Loucy (cell line): ENCODE data around the gene SDCBP2.

ENCODE experiments used
- H2AFZ ChIP-seq: fragments of 200-600 bp; sonication (generic); 2 replicates; pipeline ENCODE4 v1.6.0; 2016; ENCODE audit warnings: antibody characterized with exemption, mild to moderate bottlenecking, low read length, moderate library complexity
- H3F3A ChIP-seq: fragments of 200-600 bp; 2 replicates; pipeline ENCODE4 v1.6.0; 2016; ENCODE audit warnings: antibody characterized with exemption, low read depth, mild to moderate bottlenecking
- H3K27me3 ChIP-seq: fragments of 200-600 bp; sonication (generic); 2 replicates; pipeline ENCODE4 v1.6.1; 2014; ENCODE audit warnings: low read length, mild to moderate bottlenecking; ENCODE audit not compliant: insufficient read depth, poor library complexity, severe bottlenecking
- H3K36me3 ChIP-seq: fragments of 200-600 bp; sonication (generic); 2 replicates; pipeline ENCODE4 v1.6.1; 2016; ENCODE audit warnings: low read length; ENCODE audit not compliant: insufficient read depth
- H3K4me1 ChIP-seq: fragments of 200-600 bp; sonication (generic); 2 replicates; pipeline ENCODE4 v1.5.1; 2014; ENCODE audit warnings: low read length, mild to moderate bottlenecking; ENCODE audit not compliant: insufficient read depth, poor library complexity, severe bottlenecking
- H3K4me2 ChIP-seq: fragments of 200-600 bp; sonication (generic); 2 replicates; pipeline ENCODE4 v1.6.0; 2014; ENCODE audit warnings: antibody characterized with exemption, low read length, low read depth, mild to moderate bottlenecking; ENCODE audit not compliant: poor library complexity, severe bottlenecking
- H3K4me3 ChIP-seq: fragments of 200-600 bp; sonication (generic); 2 replicates; pipeline ENCODE4 v1.5.1; 2014; ENCODE audit warnings: low read length, mild to moderate bottlenecking, mixed read lengths; ENCODE audit not compliant: poor library complexity, severe bottlenecking
- H3K79me2 ChIP-seq: fragments of 200-600 bp; sonication (generic); 2 replicates; pipeline ENCODE4 v1.6.1; 2014; ENCODE audit warnings: low read length; ENCODE audit not compliant: insufficient read depth
- H3K9ac ChIP-seq: fragments of 200-600 bp; sonication (generic); 2 replicates; pipeline ENCODE4 v1.6.0; 2014; ENCODE audit warnings: mild to moderate bottlenecking, low read depth, low read length, moderate library complexity; ENCODE audit not compliant: poor library complexity, severe bottlenecking
- H3K9me2 ChIP-seq: fragments of 200-600 bp; sonication (generic); replicated peaks from 2 replicates; pipeline ENCODE4 v1.6.1; 2016; ENCODE audit warnings: low read depth, low read length, mixed read lengths
- H3K9me3 ChIP-seq: fragments of 200-600 bp; sonication (generic); 2 replicates; pipeline ENCODE4 v1.6.1; 2014; ENCODE audit warnings: mild to moderate bottlenecking, antibody characterized with exemption, low read length, low read depth; ENCODE audit not compliant: insufficient read depth
- H4K20me1 ChIP-seq: fragments of 200-600 bp; sonication (generic); 2 replicates; pipeline ENCODE4 v1.6.0; 2014; ENCODE audit warnings: antibody characterized with exemption, low read length, mild to moderate bottlenecking; ENCODE audit not compliant: insufficient read depth, poor library complexity, severe bottlenecking
- EZH2phosphoT487 ChIP-seq: fragments of 200-600 bp; IDR thresholded peaks from 2 replicates; pipeline ENCODE4 v1.6.1; 2018; ENCODE audit warnings: antibody characterized with exemption, mild to moderate bottlenecking, moderate library complexity, borderline replicate concordance
- TF ChIP-seq, protein P1 (sequence below): fragments of 200-600 bp; sonication (generic); conservative IDR thresholded peaks from 2 replicates; pipeline ENCODE4 v1.5.1; 2014; ENCODE audit warnings: mild to moderate bottlenecking, antibody characterized with exemption, low read length

Gene SDCBP2

DNA sequence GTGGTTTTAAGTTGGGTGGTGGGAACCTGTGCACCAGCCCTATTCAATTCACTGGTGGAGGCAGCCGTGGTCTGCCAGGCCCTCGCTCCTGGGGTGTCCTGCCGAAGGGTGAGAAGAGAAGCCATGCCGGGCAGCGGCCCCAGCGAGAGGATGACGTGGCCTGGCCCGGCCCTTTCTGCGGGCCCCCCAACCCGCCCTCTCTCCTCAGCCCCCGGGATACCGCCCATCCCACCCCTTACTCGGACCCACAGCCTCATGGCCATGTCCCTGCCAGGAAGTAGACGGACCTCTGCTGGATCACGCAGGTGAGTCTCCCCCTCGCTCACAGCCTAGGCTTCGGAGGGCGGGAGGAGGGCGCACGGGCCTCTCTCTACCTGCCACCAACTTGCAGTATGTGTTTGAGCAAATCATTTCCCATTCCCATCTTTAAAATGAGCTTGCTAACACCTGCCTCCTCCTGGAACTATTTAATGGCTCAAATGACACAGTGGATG lies 32.8 kb downstream of the SDCBP2 start:
- peaks cover 13% of the 10 kb centered on the region for H3K4me1 ChIP-seq
- H4K20me1 ChIP-seq = no peaks in the 10 kb centered on the region
- no peaks in the 10 kb centered on the region for H3K79me2 ChIP-seq
- no peaks in the 10 kb centered on the region for H3F3A ChIP-seq
- TF ChIP-seq, protein P1, sequence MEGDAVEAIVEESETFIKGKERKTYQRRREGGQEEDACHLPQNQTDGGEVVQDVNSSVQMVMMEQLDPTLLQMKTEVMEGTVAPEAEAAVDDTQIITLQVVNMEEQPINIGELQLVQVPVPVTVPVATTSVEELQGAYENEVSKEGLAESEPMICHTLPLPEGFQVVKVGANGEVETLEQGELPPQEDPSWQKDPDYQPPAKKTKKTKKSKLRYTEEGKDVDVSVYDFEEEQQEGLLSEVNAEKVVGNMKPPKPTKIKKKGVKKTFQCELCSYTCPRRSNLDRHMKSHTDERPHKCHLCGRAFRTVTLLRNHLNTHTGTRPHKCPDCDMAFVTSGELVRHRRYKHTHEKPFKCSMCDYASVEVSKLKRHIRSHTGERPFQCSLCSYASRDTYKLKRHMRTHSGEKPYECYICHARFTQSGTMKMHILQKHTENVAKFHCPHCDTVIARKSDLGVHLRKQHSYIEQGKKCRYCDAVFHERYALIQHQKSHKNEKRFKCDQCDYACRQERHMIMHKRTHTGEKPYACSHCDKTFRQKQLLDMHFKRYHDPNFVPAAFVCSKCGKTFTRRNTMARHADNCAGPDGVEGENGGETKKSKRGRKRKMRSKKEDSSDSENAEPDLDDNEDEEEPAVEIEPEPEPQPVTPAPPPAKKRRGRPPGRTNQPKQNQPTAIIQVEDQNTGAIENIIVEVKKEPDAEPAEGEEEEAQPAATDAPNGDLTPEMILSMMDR = no peak
- TF ChIP-seq EZH2phosphoT487 = no peak
- H3K9me2 ChIP-seq = no peaks in the 10 kb centered on the region
- no peaks in the 10 kb centered on the region for H3K27me3 ChIP-seq
- no peak overlapping the region for H3K4me3 ChIP-seq
- no peaks in the 10 kb centered on the region for H3K9me3 ChIP-seq
- no peak overlapping the region for H3K4me2 ChIP-seq
- H3K36me3 ChIP-seq = no peaks in the 10 kb centered on the region
- H2AFZ ChIP-seq = no peak overlapping the region
- H3K9ac ChIP-seq = no peak overlapping the region

DNA sequence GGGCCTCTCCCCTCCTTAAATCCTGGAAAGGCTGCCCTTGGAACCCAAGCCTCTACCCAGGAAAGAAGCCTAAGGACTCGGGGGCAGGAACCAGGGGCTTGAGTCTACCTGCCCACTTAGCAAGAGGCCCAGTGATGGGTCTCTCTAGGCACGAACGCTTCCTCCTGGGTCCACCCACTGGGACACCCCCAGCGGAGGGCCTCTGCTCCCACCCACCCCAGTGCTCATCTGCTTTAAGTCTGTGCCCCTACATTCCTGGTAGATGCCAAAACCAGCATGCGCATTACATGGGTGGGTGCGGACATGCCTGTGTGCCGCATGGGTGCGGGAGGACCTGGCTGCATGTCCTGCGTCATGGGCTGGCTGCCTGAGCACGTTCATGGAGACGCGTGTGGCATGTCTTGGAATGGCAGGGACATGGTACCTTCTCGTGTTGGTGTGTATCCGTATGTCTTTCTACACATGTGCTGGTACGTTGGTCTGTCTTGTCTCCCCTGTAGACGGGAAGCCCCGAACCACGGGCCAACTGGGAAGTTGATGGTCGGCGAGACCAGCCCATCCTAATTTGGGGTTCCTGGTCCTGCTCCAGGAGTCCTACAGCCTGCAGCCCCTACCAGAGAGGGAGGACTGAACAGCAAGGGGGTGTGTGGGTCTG lies 33.5 kb downstream of the SDCBP2 start:
- H3K27me3 ChIP-seq = no peaks in the 10 kb centered on the region
- no peaks in the 10 kb centered on the region for H3K9me2 ChIP-seq
- H3K4me3 ChIP-seq = no peak overlapping the region
- no peaks in the 10 kb centered on the region for H3K79me2 ChIP-seq
- H2AFZ ChIP-seq = no peak overlapping the region
- H3F3A ChIP-seq = no peaks in the 10 kb centered on the region
- no peak overlapping the region for H3K4me2 ChIP-seq
- TF ChIP-seq, protein P1 = no peak
- no peak for TF ChIP-seq EZH2phosphoT487
- H4K20me1 ChIP-seq = no peaks in the 10 kb centered on the region
- peaks cover 6% of the 10 kb centered on the region for H3K4me1 ChIP-seq
- no peaks in the 10 kb centered on the region for H3K9me3 ChIP-seq
- H3K36me3 ChIP-seq = no peaks in the 10 kb centered on the region
- H3K9ac ChIP-seq = no peak overlapping the region

DNA sequence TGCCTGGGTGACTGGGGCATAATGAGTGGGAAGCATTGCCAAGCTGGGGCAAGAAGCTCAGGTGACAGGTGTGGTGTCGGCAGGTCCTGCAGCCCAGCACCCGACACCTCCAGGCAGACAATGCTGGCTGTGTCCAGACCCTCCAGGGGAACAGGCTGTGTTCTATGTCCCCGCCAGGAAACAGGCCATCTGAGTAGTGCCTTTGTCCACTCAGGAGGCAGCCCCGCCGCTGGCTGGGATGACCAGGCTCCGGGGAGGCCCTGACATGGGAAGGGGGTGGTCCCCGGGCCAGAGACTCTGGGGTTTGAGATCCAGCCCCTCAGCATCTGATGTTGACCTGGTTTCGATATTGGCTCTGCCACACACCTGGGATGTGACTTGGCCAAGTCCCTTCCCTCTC lies 34.4 kb downstream of the SDCBP2 start:
- Histone ChIP-seq H4K20me1 (no peaks in the 10 kb centered on the region), H3K4me3 (no peak overlapping the region), H3K9ac (no peak overlapping the region), H3K27me3 (no peaks in the 10 kb centered on the region), H3K4me1 (no peaks in the 10 kb centered on the region), H3K36me3 (no peaks in the 10 kb centered on the region), H3F3A (no peaks in the 10 kb centered on the region), H2AFZ (no peak overlapping the region), H3K4me2 (no peak overlapping the region), H3K9me3 (no peaks in the 10 kb centered on the region), H3K79me2 (no peaks in the 10 kb centered on the region), H3K9me2 (no peaks in the 10 kb centered on the region)
- TF ChIP-seq EZH2phosphoT487 = no peak
- TF ChIP-seq, protein P1 = no peak
